Heart left ventricle (tissue), 16 donors: ENCODE results near the gene OR5B12. TPM values are rescaled to one million over a fixed set of nuclear protein-coding genes. Genes with fewer than 3 reads are reported as not detected.

Experiments used
- ATAC-seq, 4 donors: fragments of 200-7000 bp; cut with Tn5 transposase; one replicate each; pipeline ENCODE4 v1.9.1; 2020 to 2022; ENCODE audit warnings: moderate library complexity in 4 of 4, mild to moderate bottlenecking in 3 of 4, moderate number of reproducible peaks in 1 of 4
- DNase-seq, 5 donors: peaks; one replicate each; pipeline ENCODE4 v3.0.0-alpha.2; 2020
- H3K27ac ChIP-seq, 12 donors: fragments of 200-600 bp; sonication (generic) in 4 of 12; one replicate each; pipeline versions ENCODE4 v1.5.0 to v1.8.0; 2016 to 2022; ENCODE audit warnings: mild to moderate bottlenecking in 2 of 12
- H3K27me3 ChIP-seq, 9 donors: fragments of 200-600 bp; sonication (generic) in 2 of 9; one replicate each; pipeline versions ENCODE4 v1.5.1 to v1.8.0; 2016 to 2022; ENCODE audit warnings: mild to moderate bottlenecking in 3 of 9
- H3K36me3 ChIP-seq, 9 donors: fragments of 200-600 bp; sonication (generic) in 2 of 9; one replicate each; pipeline versions ENCODE4 v1.5.0 to v1.8.0; 2018 to 2022; ENCODE audit warnings: mild to moderate bottlenecking in 2 of 9
- H3K4me1 ChIP-seq, 12 donors: fragments of 200-600 bp; sonication (generic) in 4 of 12; one replicate each; pipeline versions ENCODE4 v1.5.0 to v1.8.0; 2016 to 2022; ENCODE audit warnings: mild to moderate bottlenecking in 3 of 12
- H3K4me3 ChIP-seq, 12 donors: fragments of 200-600 bp; sonication (generic) in 4 of 12; one replicate each; pipeline versions ENCODE4 v1.5.0 to v1.8.0; 2017 to 2022; ENCODE audit warnings: mild to moderate bottlenecking in 9 of 12, moderate library complexity in 4 of 12
- H3K9me3 ChIP-seq, 12 donors: fragments of 200-600 bp; sonication (generic) in 4 of 12; one replicate each; pipeline versions ENCODE4 v1.5.0 to v1.8.0; 2016 to 2022; ENCODE audit warnings: mild to moderate bottlenecking in 1 of 12
- POLR2A ChIP-seq, 2 donors: fragments of 450-650 bp; IDR thresholded peaks; one replicate each; pipeline ENCODE4 v1.6.1; 2017; ENCODE audit warnings: antibody characterized with exemption in 2 of 2, mild to moderate bottlenecking in 2 of 2, moderate library complexity in 2 of 2
- WGBS, 4 donors: extraction: QIAGEN DNeasy Blood & Tissue Kit in 2 of 4; methylation state at CpG; one replicate each; pipeline versions ENCODE4 v1.1.5 to v1.1.7; 2013 to 2018; 5-methylcytosine and 5-hydroxymethylcytosine counted together
- intact Hi-C, 10 donors: fragments of 100-400 bp; cut with DNase I; formaldehyde crosslinking; loops; one replicate each; pipeline versions ENCODE4 v1.11.1 to v1.14.2; 2022
- long read RNA-seq, 3 donors: library from polyadenylated mRNA; unstranded; transcript quantifications; one replicate each; pipeline ENCODE4 v2.0.0, GENCODE V29; 2020 to 2021
- polyA plus RNA-seq, 2 donors: library from polyadenylated mRNA; stranded (reverse); fragments of 200-250 nt; gene quantifications; one replicate each; pipeline ENCODE4 v1.2.3, GENCODE V29; 2013
- total RNA-seq, 9 donors: library from RNA; depleted of rRNA in 2 of 9; stranded (reverse); fragments of >200 nt in 2 of 9; fragmentation: NEBNext Ultra II Directional in 3 of 9; extraction: Animal tissue kit (Norgen Biotek cat#: 25700) in 3 of 9; gene quantifications; one replicate each; pipeline versions ENCODE4 v1.1.0 to v1.2.4, GENCODE V29; 2016 to 2023
- TF ChIP-seq, protein P1 (sequence below), 12 donors: fragments of 200-600 bp; sonication (generic) in 4 of 12; IDR thresholded peaks; one replicate each; pipeline versions ENCODE4 v1.5.0 to v1.8.0; 2018 to 2022; ENCODE audit warnings: antibody characterized with exemption in 12 of 12, mild to moderate bottlenecking in 5 of 12
- donor health status: ischemic (EF 13 %, LVEDD 7.1; RV severe dilation, severe dysfunction).
- donor health status: healthy with polysubstance abuse.
- donor health status: DM: no; HTN: yes; CAD: no.
- donor health status: DM: no; HTN: no; CAD: no.
- donor health status: ischemic (EF 25% LVEDD 6.9; RV normal size, moderate dysfunction).
- donor health status: ischemic (EF 25% LVEDD 5.7; RV mildly dilated, moderate dysfunction).
- donor health status: healthy.
- donor health status: DM: yes; HTN: yes; CAD: no.
- donor health status: ischemic (EF 35%, LVEDD 5.7; RV mildly dilated, moderate dysfunction).
- donor health status: nonischemic (EF 11% LVEDD 7.7; RV severe dilation, severe dysfunction).
- donor health status: DM: yes; HTN: yes; CAD: no.
- donor health status: PGD.
- donor health status: ischemic (EF 29% LVEDD 5.4; RV normal size, mild dysfunction).
- donor health status: nonischemic (EF 23%, LVEDD 6.1; RV moderate dilation, normal function).

The OR5B12 gene
- total RNA-seq (not detected), polyA plus RNA-seq (not detected)
- long read RNA-seq, donor 1 = 0 reads
- long read RNA-seq, donor 2 = 0 reads
- long read RNA-seq, donor 3 = 0 reads

GRCh38 chr11:58442136-58442535 is at the start of gene OR5B12:
Gene OR5B12 (minus strand): TSS chr11:58442236. CDS start chr11:58440151, 2,085 bp downstream.
- Histone ChIP-seq H3K9me3 (peaks cover 0 to 34% (median 11%) of the 10 kb centered on the region in 12 donors), H3K27ac (no peak within 1 kb of the TSS), H3K27me3 (no peaks in the 10 kb centered on the region), H3K4me3 (no peak within 1 kb of the TSS), H3K36me3 (no peaks in the 10 kb centered on the region), H3K4me1 (no peaks in the 10 kb centered on the region)
- ATAC-seq (no peak), DNase-seq (no peak)
- 83 to 90% (median 90%) methylated on average over 1 of the region's 1 CpG for WGBS, 4 donors
- TF ChIP-seq, protein P1, sequence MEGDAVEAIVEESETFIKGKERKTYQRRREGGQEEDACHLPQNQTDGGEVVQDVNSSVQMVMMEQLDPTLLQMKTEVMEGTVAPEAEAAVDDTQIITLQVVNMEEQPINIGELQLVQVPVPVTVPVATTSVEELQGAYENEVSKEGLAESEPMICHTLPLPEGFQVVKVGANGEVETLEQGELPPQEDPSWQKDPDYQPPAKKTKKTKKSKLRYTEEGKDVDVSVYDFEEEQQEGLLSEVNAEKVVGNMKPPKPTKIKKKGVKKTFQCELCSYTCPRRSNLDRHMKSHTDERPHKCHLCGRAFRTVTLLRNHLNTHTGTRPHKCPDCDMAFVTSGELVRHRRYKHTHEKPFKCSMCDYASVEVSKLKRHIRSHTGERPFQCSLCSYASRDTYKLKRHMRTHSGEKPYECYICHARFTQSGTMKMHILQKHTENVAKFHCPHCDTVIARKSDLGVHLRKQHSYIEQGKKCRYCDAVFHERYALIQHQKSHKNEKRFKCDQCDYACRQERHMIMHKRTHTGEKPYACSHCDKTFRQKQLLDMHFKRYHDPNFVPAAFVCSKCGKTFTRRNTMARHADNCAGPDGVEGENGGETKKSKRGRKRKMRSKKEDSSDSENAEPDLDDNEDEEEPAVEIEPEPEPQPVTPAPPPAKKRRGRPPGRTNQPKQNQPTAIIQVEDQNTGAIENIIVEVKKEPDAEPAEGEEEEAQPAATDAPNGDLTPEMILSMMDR (IDR thresholded peaks at IDR 0.05) = no peak
- no peak for TF ChIP-seq POLR2A (IDR thresholded peaks at IDR 0.05)
- intact Hi-C loops = no loop called here

- H3K4me3 ChIP-seq = no peak overlapping the region
- no peak overlapping the region for H3K27ac ChIP-seq
- TF ChIP-seq, protein P1 (IDR thresholded peaks at IDR 0.05) = no peak
- TF ChIP-seq POLR2A (IDR thresholded peaks at IDR 0.05) = no peak
- H3K36me3 ChIP-seq = no peaks in the 10 kb centered on the region
- H3K4me1 ChIP-seq = peaks cover 0 to 4% (median 0%) of the 10 kb centered on the region in 12 donors
- H3K27me3 ChIP-seq = no peaks in the 10 kb centered on the region
- DNase-seq (no peak), ATAC-seq (no peak)
- intact Hi-C loops = no loop called here
- WGBS, 4 donors = 44 to 70% (median 64%) methylated on average over 2 of the region's 2 CpGs
- H3K9me3 ChIP-seq = no peaks in the 10 kb centered on the region
These were observed 48.8 kb upstream of the OR5B12 start for GRCh38 chr11:58490827-58491226.

GRCh38 chr11:58487170-58487569 is 45.1 kb upstream of the OR5B12 start:
- Histone ChIP-seq H3K4me3 (no peak overlapping the region), H3K27me3 (peaks cover 0 to 5% (median 0%) of the 10 kb centered on the region in 9 donors), H3K36me3 (no peaks in the 10 kb centered on the region), H3K27ac (no peak overlapping the region), H3K4me1 (no peaks in the 10 kb centered on the region), H3K9me3 (no peaks in the 10 kb centered on the region)
- TF ChIP-seq POLR2A (IDR thresholded peaks at IDR 0.05) = no peak
- TF ChIP-seq, protein P1 (IDR thresholded peaks at IDR 0.05) = no peak
- no peak for DNase-seq
- ATAC-seq = no peak
- intact Hi-C loops = no loop called here

GRCh38 chr11:58485961-58486360 is 43.9 kb upstream of the OR5B12 start:
- no peak overlapping the region for H3K4me3 ChIP-seq
- no peaks in the 10 kb centered on the region for H3K4me1 ChIP-seq
- ATAC-seq = no peak
- no peaks in the 10 kb centered on the region for H3K36me3 ChIP-seq
- intact Hi-C loops = no loop called here
- no peaks in the 10 kb centered on the region for H3K9me3 ChIP-seq
- no peak overlapping the region for H3K27ac ChIP-seq
- no peak for TF ChIP-seq POLR2A (IDR thresholded peaks at IDR 0.05)
- TF ChIP-seq, protein P1 (IDR thresholded peaks at IDR 0.05) = no peak
- H3K27me3 ChIP-seq = peaks cover 0 to 5% (median 0%) of the 10 kb centered on the region in 9 donors
- WGBS, 4 donors = 81 to 100% (median 88%) methylated on average over 1 of the region's 1 CpG
- DNase-seq = no peak
